MM.1S (cell line): ENCODE measurements around the gene DDO.

Source experiments
- EZH2 ChIP-seq: fragments of 300-600 bp; sonication (generic); optimal IDR thresholded peaks from 2 replicates; pipeline ENCODE3; 2017; ENCODE audit warnings: low read depth, mild to moderate bottlenecking, antibody characterized with exemption, low read length, mixed read lengths
- EZH2phosphoT487 ChIP-seq: fragments of 300-600 bp; sonication (generic); IDR thresholded peaks from 2 replicates; pipeline ENCODE4 v1.6.1; 2018; ENCODE audit warnings: antibody characterized with exemption, low read length
- TF ChIP-seq, protein P1 (sequence below): fragments of 300-600 bp; sonication (generic); IDR thresholded peaks from 2 replicates; pipeline ENCODE4 v1.5.1; 2016; ENCODE audit warnings: antibody characterized with exemption, low read length, mixed read lengths

DNA sequence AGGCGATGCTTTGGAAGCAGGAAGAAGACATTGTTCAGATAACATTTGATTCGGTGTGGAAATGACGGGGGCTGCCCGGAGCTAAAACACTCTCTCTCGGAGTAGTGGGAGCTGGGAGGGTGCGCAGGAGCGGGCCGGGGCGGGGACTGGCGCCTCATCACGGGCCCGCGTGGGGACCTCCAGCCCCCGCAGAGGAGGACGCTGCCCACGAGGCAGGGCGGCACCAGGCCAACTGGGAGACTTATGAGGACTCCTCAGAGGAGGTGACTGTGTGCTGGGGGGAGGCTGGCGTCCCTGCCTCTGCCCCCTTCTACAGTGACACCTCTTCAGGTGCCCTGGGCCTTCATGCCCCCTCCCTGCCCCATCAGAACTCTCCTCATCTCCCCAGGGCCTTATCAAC, 15.2 kb downstream of the DDO start:
- TF ChIP-seq, protein P1, sequence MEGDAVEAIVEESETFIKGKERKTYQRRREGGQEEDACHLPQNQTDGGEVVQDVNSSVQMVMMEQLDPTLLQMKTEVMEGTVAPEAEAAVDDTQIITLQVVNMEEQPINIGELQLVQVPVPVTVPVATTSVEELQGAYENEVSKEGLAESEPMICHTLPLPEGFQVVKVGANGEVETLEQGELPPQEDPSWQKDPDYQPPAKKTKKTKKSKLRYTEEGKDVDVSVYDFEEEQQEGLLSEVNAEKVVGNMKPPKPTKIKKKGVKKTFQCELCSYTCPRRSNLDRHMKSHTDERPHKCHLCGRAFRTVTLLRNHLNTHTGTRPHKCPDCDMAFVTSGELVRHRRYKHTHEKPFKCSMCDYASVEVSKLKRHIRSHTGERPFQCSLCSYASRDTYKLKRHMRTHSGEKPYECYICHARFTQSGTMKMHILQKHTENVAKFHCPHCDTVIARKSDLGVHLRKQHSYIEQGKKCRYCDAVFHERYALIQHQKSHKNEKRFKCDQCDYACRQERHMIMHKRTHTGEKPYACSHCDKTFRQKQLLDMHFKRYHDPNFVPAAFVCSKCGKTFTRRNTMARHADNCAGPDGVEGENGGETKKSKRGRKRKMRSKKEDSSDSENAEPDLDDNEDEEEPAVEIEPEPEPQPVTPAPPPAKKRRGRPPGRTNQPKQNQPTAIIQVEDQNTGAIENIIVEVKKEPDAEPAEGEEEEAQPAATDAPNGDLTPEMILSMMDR: no peak
- no peak for TF ChIP-seq EZH2
- TF ChIP-seq EZH2phosphoT487: no peak
